T47D (cell line): ENCODE results near the gene RPL35.

Source experiments
- DNase-seq, 2 experiments: peaks; one replicate each; pipeline versions ENCODE4 v3.0.0 to v3.0.0-alpha.2; 2011 to 2012; ENCODE audit warnings: low read depth in 1 of 2, low spot score in 1 of 2
- JUND ChIP-seq: IDR thresholded peaks from 2 replicates; pipeline ENCODE4 v1.6.1; 2012; ENCODE audit warnings: low read depth
- in situ Hi-C: cut with HindIII; loops from 2 replicates; pipeline ENCODE4 v1.10.0; 2016; ENCODE audit warnings: low sequenced_read_pairs, low pct_unique_long_range_greater_than_20kb

The RPL35 gene

DNA sequence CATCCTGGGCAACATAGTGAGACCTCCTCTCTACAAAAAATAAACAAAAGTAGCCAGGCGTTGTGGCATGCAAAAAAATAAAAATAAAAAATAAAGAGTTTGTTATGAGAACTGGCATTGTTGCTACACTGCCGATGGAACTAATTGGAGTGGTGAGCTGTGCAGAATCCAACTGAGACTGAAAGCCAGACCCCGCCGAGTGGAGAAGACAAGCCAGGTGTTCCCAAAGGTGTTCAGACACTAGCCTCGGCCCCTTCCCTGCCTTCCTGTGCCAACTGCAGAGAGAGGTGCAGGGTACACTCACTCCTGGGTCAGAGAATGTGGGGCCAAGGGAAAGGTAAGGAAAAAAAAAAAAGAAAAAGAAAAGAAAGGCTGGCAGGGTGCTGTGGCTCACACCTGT is 46.2 kb downstream of the RPL35 start:
- in situ Hi-C loops: no loop called here
- no peak for DNase-seq
- no peak for TF ChIP-seq JUND

DNA sequence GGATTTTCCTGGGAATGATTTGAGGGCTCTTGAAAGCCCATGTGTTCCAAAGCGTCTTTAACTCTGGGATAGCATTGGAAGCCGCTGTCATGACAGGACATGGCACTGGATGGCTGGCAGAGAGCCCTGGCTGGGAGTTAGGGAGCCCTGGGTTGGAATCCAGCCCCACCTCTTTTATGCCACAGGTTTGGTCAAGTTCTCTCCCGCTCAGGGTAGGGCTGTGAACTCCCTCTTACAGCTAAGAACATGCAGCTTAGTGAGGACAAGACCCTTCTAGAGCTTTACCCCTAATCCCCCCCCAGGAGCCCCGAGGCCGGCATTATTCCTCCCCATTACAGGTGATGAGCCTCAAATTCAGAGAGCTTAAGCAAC is 47.6 kb downstream of the RPL35 start:
- TF ChIP-seq JUND: no peak
- no peak for DNase-seq
- in situ Hi-C loops: no loop called here

DNA sequence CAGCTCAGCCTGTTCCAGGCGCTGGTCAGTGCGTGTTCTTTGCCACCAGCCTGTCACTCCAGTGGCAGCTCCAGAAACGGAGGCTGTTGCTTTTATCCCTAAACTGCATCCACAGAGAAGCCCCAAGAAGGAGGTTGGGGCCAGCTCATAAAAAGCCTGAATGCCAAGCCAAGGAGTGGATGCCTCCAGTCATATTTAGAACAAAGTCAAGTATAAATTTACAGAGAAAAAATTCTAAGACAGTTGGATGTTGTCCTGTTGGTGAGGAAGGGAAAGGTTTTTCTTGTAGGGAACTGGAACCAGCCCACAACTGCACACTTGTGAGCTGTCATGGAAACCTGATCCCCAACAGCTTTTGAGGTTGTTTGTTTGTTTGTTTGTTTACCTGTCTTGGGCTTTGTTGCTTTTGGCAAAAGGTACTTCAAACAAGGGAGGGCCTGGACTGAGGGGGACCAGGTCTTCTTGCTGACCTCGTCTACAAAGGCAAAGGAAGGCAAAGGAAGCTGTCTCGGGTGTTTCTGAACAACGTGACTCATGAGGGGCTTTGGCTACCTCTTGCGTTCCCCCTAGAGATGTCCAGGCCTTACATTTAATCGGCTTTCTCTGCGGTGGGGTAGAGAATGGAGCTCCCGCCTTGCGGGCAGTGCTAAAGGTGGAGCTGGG is 48.1 kb downstream of the RPL35 start:
- DNase-seq: no peak
- no peak for TF ChIP-seq JUND
- in situ Hi-C loops: no loop called here

DNA sequence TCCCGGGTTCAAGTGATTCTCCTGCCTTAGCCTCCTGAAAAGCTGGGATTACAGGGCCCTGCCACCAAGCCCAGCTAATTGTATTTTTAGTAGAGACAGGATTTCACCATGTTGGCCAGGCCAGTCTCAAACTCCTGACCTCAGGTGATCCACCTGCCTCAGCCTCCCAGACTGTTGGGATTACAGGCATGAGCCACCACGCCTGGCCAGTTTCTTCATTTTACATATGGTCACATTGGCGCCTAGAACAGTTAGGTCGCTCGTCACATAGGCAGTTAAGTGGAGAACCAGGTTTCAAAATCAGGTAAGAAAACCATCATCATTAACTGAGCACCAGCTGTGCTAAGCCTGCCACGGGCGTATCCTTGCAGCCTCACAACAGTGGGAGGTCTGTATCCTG is 48.7 kb downstream of the RPL35 start:
- TF ChIP-seq JUND: no peak
- in situ Hi-C loops: no loop called here
- no peak for DNase-seq

DNA sequence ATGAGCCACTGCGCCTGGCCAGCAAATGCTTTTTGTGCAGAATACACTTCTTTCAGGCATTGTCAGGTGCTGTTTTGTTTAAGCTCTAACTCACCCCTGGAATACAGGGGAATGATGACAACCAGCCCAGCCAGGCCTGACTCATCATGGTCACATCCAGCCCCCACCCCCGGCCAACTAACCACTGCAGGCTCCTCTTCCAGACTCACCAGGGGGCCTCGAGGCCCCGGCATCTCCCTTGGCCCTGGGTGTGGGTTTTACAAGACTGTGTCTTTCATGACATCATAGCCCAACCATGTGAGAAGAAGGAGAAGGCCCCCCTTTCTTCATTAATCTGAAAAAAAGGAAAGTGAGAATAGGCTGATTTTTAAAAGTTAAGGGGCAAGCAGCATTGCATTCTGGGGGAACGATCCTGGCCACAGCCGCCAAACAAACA is 49.3 kb downstream of the RPL35 start:
- DNase-seq: no peak
- no peak for TF ChIP-seq JUND
- in situ Hi-C loops: no loop called here

DNA sequence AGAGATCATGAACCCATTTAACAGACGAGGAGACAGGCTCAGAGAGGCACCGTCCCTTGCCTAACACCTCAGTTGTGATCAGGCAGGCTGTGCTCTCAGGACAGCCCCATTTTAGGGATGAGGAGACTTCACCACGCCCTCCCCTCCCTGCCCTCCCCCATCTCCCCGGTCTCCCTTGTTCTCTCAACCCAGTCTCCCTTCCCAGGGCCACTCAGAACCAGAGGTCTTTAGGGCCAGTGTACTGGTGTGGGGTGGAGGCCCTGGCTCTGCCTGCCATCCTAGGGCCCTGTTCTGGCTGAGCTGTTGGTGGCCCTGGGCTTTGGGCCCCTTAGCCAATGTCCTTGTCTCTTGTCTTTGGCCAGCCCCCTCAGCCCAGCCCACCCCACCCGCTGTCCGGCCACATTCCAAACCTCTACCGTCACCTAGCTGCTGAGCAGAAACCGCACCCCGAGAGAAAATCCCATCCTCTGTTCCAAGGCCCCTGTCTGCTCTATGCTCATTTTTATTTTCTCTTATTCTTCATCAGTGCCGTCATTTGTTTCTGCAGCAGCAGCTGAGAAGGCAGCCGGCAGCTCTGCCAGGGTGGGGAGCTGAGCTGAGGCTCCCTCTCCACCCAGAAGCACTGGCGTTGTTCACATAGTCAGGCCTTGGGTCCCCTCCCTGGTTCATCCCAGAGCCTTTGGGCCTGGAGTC is 50.9 kb downstream of the RPL35 start:
- TF ChIP-seq JUND: no peak
- in situ Hi-C loops: no loop called here

DNA sequence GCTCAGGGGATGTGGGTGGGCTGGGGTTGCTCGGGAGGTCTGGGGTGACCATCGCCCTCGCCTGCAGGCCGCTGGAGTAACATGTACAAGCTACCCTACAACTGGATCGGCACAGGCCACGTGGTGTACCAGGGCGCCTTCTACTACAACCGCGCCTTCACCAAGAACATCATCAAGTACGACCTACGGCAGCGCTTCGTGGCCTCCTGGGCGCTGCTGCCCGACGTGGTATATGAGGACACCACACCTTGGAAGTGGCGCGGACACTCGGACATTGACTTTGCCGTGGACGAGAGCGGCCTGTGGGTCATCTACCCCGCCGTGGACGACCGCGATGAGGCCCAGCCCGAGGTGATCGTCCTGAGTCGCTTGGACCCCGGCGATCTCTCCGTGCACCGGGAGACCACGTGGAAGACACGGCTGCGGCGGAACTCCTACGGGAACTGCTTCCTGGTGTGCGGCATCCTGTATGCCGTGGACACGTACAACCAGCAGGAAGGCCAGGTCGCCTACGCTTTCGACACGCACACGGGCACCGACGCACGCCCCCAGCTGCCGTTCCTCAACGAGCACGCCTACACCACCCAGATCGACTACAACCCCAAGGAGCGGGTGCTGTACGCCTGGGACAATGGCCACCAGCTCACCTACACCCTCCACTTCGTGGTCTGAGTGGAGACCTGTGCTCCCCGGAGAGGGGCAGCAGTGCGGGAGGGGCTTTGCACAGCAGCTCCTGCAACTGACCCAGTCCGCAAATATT is 51.8 kb downstream of the RPL35 start:
- in situ Hi-C loops: no loop called here
- no peak for DNase-seq
- TF ChIP-seq JUND: no peak

More for the DNA sequence above, 50.9 kb downstream of the RPL35 start:
- DNase-seq: peak; percentile 49 to 67

DNA sequence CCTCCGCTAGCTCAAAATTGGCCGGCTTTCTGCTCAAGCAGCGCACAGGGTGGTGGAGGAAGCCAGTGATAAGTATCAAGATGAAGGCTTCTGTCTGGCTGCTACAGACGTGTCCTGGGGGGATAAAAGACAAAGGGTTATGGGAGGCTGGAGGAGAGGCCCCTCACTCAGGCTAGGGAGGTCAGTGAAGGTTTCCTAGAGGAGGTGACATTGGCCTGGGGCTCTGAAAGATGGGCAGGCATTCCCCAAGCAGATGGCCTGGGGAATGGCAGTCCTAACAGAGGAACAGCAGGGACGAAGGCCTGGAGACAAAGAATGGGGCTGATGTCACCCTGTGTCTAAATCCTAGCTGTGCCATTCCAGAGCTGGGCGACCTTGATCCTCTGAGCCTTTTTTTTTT is 52.5 kb downstream of the RPL35 start:
- in situ Hi-C loops: no loop called here
- no peak for TF ChIP-seq JUND
- no peak for DNase-seq

DNA sequence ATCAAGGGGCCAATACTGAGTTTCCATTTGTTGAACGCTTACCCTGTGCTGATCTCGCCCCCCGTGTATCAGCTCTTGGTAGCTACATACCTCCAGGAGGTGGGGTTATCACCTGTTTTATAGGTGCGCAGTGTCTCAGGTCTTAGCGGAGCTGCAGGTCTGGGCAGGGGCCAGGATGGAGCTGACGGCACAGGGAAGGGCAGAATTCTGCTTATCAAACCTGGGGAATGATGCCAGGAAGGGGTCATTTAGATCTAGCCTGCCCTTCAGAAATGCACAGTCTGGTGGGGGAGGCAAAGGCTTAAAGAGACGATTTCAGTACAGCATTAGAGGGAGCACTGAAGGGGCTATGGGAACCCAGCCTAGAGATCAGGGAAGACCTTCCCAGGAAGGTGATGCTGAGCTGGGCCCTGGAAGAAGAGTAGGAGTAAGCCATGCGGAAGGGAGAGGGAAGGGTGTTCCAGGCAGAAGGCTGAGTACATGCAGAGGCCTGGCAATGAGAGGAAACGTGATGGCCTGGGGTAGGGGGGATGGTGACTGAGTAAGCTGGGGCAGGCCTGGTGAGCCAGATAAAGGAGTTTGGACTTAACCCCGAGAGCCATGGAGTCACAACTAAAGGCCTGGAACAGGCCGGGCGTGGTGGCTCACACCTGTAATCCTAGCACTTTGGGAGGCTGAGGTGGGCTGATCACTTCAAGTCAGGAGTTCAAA is 53.4 kb downstream of the RPL35 start:
- no peak for TF ChIP-seq JUND
- in situ Hi-C loops: no loop called here
- no peak for DNase-seq
